DND-41 (cell line): ENCODE measurements around the gene GRAMD2B.
"Not testable (repeated sequence)": the region's sequence is repeated elsewhere in the genome, so short reads cannot be mapped to it uniquely, and the experiment has no call there.

Source experiments
- EZH2 ChIP-seq: IDR thresholded peaks from 3 replicates; pipeline ENCODE4 v1.6.1; 2012; ENCODE audit warnings: borderline replicate concordance, low read depth, mild to moderate bottlenecking, moderate library complexity, low read length, inconsistent platforms; ENCODE audit not compliant: severe bottlenecking
- TF ChIP-seq, protein P1 (sequence below): IDR thresholded peaks from 2 replicates; pipeline ENCODE4 v1.5.1; 2012; ENCODE audit warnings: borderline replicate concordance, low read length, moderate library complexity, mild to moderate bottlenecking; ENCODE audit not compliant: poor library complexity, severe bottlenecking; ENCODE audit errors: extremely low read depth

DNA sequence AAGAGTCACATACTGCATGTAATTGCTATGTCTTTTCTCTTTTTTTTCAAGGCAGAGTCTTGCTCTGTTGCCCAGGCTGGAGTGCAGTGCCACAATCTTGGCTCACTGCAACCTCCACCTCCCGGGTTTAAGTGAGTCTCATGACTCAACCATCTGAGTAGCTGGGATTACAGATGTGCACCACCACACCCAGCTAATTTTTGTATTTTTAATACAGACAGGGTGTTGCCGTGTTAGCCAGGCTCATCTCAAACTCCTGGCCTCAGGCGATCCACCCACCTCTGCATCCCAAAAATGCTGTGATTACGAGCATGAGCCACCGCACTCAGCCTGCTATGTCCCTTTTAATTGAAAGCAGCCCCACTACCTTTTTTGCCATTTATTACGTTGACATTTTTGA, 47.3 kb downstream of the GRAMD2B start:
- TF ChIP-seq, protein P1, sequence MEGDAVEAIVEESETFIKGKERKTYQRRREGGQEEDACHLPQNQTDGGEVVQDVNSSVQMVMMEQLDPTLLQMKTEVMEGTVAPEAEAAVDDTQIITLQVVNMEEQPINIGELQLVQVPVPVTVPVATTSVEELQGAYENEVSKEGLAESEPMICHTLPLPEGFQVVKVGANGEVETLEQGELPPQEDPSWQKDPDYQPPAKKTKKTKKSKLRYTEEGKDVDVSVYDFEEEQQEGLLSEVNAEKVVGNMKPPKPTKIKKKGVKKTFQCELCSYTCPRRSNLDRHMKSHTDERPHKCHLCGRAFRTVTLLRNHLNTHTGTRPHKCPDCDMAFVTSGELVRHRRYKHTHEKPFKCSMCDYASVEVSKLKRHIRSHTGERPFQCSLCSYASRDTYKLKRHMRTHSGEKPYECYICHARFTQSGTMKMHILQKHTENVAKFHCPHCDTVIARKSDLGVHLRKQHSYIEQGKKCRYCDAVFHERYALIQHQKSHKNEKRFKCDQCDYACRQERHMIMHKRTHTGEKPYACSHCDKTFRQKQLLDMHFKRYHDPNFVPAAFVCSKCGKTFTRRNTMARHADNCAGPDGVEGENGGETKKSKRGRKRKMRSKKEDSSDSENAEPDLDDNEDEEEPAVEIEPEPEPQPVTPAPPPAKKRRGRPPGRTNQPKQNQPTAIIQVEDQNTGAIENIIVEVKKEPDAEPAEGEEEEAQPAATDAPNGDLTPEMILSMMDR = not testable (repeated sequence)
- not testable (repeated sequence) for TF ChIP-seq EZH2
